NB4 (cell line): Measurements from ENCODE around the gene TMEM145.

Experiments used
- DNase-seq: peaks from one replicate; pipeline ENCODE4 v3.0.0; 2010; ENCODE audit warnings: low read depth
- H3K4me3 ChIP-seq: one replicate; pipeline ENCODE4 v1.5.1; 2011; ENCODE audit warnings: mild to moderate bottlenecking, low read depth, low read length, moderate library complexity
- MYC ChIP-seq: IDR thresholded peaks from 2 replicates; pipeline ENCODE4 v1.6.1; 2011; ENCODE audit warnings: low read depth, low read length
- POLR2A ChIP-seq: IDR thresholded peaks from 2 replicates; pipeline ENCODE4 v1.6.1; 2011; ENCODE audit warnings: mild to moderate bottlenecking; ENCODE audit not compliant: insufficient read length; ENCODE audit errors: extremely low read depth
- TF ChIP-seq, protein P1 (sequence below): IDR thresholded peaks from one replicate; pipeline ENCODE4 v1.5.1; 2012; ENCODE audit warnings: low read depth, low read length
- TF ChIP-seq, protein P2 (sequence below): IDR thresholded peaks from 2 replicates; pipeline ENCODE4 v1.6.1; 2011; ENCODE audit warnings: low read depth, low read length

The TMEM145 gene

DNA sequence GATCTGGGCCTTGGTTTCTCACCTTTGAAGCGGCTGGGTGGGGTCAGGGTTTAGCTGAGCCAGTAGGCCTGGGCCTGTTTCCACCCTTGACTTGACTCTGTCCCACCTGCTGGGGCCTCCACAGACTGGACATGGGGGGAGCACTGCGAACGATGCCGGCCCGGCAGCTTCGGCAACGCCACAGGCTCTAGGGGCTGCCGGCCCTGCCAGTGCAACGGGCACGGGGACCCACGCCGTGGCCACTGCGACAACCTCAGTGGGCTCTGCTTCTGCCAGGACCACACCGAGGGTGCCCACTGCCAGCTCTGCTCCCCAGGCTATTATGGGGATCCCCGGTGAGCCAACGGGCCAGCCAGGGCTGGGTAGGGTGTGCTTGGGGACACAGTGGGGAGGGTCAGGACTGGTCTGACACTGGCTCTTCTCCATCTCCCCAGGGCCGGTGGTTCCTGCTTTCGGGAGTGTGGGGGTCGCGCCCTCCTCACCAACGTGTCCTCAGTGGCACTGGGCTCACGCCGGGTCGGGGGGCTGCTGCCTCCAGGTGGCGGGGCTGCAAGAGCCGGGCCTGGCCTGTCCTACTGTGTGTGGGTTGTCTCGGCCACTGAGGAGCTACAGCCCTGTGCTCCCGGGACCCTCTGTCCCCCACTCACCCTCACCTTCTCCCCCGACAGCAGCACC, 40.4 kb downstream of the TMEM145 start:
- no peak for DNase-seq

DNA sequence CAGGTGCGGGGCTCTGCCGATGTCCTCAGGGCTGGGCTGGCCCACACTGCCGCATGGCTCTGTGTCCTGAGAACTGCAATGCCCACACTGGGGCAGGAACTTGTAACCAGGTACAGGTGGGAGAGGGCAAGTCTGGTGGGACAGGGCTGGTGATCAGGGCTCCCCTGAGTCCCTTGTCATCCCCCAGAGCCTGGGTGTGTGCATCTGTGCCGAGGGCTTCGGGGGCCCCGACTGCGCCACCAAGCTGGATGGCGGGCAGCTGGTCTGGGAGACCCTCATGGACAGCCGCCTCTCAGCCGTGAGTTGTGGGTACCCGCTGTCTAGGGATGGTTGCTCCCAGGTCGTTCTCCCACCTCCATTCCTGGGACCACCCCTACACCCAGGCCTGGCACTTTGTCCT, 42.8 kb downstream of the TMEM145 start:
- TF ChIP-seq, protein P1, sequence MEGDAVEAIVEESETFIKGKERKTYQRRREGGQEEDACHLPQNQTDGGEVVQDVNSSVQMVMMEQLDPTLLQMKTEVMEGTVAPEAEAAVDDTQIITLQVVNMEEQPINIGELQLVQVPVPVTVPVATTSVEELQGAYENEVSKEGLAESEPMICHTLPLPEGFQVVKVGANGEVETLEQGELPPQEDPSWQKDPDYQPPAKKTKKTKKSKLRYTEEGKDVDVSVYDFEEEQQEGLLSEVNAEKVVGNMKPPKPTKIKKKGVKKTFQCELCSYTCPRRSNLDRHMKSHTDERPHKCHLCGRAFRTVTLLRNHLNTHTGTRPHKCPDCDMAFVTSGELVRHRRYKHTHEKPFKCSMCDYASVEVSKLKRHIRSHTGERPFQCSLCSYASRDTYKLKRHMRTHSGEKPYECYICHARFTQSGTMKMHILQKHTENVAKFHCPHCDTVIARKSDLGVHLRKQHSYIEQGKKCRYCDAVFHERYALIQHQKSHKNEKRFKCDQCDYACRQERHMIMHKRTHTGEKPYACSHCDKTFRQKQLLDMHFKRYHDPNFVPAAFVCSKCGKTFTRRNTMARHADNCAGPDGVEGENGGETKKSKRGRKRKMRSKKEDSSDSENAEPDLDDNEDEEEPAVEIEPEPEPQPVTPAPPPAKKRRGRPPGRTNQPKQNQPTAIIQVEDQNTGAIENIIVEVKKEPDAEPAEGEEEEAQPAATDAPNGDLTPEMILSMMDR, result no peak
- TF ChIP-seq, protein P2, sequence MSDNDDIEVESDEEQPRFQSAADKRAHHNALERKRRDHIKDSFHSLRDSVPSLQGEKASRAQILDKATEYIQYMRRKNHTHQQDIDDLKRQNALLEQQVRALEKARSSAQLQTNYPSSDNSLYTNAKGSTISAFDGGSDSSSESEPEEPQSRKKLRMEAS, result no peak
- no peak for TF ChIP-seq MYC
- TF ChIP-seq POLR2A, result no peak
- DNase-seq, result no peak
- H3K4me3 ChIP-seq, result no peak overlapping the region

More for the DNA sequence above, 40.4 kb downstream of the TMEM145 start:
- H3K4me3 ChIP-seq, result no peak overlapping the region
- TF ChIP-seq, protein P2, result no peak
- TF ChIP-seq, protein P1, result no peak

DNA sequence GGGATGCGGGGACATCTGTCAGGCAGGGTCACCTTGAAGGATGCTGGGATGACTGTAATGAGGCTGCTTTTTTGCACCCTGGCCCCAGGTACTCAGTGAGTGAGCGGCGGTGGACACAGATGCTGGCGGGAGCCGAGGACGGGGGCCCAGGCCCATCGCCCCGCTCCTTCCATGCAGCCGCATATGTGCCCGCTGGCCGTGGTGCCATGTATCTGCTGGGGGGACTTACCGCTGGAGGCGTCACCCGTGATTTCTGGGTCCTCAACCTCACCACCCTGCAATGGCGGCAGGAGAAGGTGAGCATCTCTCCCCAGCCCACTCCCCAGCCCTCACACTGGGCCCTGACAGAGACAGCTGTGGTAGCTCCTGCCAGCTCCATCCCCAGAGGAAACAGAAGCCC, 43.6 kb downstream of the TMEM145 start:
- H3K4me3 ChIP-seq, result no peak overlapping the region
- no peak for DNase-seq
- TF ChIP-seq, protein P1, result no peak
- TF ChIP-seq, protein P2, result no peak
- TF ChIP-seq MYC (no peak), POLR2A (no peak)

DNA sequence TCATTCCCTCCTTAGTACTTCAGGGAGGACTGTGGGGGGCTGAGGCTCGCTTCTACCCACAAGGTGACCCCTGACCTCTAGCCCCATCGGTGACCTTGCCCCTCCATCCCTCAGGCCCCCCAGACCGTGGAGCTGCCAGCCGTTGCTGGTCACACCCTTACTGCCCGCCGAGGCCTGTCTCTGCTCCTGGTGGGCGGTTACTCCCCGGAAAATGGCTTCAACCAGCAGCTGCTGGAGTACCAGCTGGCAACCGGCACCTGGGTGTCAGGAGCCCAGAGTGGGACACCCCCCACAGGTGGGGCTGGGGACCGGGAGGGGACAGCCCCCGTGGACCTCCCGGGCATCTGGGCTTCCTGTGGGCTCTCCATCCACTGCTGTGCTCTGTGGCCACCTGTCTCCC, 44.2 kb downstream of the TMEM145 start:
- H3K4me3 ChIP-seq, result no peak overlapping the region
- DNase-seq, result no peak
- TF ChIP-seq MYC (no peak), POLR2A (no peak)
- TF ChIP-seq, protein P2, result no peak
- TF ChIP-seq, protein P1, result no peak

DNA sequence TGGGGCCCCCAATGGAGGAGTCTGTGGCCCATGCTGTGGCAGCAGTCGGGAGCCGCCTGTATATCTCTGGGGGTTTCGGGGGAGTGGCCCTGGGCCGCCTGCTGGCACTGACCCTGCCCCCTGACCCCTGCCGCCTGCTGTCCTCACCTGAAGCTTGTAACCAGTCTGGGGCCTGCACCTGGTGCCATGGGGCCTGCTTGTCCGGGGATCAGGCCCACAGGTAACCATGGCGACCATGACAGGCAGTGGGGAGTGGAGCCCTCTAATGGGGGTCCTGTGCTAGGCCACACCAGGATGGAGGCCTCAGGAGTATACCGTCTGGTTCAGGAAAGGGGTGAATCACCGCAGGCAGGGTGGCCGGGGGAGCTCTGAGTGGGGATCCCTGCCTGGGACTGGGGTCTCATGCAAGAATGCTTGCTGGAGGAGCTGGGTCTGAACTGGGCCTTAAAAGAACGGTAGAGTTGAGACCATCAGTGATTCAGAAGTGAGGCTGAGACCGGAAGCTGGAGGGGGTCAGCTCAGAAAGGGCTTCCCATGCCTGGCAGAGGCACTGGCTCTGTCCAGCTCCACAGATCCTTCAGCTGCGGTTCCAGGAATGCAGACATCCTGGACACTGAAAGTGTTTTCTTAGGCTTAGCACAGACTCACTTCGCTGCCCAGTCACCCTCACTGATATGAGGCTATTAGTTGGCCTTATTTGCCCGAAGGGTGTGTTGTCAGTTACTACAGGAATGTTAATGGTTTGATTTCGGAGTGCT, 47.9 kb downstream of the TMEM145 start:
- H3K4me3 ChIP-seq, result no peak overlapping the region
- TF ChIP-seq, protein P2, result no peak
- TF ChIP-seq, protein P1, result no peak
- TF ChIP-seq POLR2A (no peak), MYC (no peak)
- DNase-seq, result no peak
